DMS 273 (cell line): ENCODE data around the gene ZSCAN21.
"Not testable (repeated sequence)": the region's sequence is repeated elsewhere in the genome, so short reads cannot be mapped to it uniquely, and the experiment has no call there.

Experiments used
- DNase-seq: peaks from one replicate; lab custom pipeline; 2025; ENCODE audit not compliant: unreplicated experiment; lab: John Stamatoyannopoulos, UW

Gene ZSCAN21

DNA sequence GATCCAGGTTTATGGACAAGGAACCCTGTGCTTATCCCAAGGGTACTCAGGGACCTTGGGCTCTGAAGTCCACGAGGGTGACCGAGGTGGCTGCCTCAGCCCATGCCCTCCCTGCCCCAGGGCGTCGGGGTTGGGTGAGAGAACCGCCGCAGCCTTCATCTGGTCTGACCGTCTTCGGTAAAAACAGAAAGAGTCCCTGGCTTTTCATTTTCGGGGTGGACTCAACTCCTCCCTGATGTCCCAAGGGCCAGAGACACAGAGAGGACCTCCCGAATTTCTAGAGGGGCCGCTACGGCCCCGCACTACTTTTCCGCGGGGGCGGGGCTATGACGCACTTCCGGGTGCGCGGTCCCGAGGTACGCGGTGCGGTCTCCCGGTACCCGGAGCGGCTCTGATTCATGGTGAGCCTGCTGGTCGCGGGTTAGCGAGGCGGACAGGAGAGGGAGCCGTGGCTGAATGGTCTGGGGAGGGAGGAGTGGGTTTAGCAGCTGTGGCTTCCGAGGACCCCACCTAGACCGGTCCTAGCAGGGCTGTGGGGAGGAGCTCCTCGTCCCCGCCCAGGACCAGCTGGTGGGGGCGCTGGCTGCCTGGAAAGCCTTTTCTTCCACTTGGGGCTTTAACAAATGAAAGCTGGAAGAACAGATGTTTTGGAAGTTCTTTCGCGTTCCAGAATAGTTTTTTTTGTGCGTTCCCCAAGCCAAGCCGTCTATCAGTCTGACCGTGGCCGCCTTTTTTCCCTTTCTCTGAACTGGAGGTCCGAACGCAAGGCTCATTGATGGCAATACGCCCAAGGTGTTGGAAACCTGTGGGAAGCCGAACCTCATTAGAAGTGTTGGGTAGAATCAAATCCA, at the start of gene ZSCAN21:
Gene ZSCAN21 (plus strand): TSS at position 334 of the 851 bp plus-strand sequence. CDS start 7,233 bp downstream, outside the sequence.
- DNase-seq: peak; percentile 95

DNA sequence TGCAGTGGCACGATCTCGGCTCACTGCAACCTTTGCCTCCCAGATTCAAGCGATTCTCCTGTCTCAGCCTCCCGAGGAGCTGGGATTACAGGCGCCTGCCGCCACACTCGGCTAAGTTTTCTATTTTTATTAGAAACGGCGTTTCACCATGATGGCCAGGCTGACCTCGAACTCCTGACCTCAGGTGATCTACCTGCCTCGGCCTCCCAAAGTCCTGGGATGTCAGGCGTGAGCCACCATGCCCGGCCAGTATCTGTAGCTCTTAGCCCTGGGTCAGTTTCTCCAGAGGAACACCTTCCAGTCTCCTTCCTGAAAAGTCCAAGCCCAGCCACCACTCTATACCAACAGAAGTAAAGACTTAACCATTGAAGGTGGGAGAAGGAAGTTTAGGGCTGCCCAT, 49.3 kb upstream of the ZSCAN21 start:
- DNase-seq: no peak

DNA sequence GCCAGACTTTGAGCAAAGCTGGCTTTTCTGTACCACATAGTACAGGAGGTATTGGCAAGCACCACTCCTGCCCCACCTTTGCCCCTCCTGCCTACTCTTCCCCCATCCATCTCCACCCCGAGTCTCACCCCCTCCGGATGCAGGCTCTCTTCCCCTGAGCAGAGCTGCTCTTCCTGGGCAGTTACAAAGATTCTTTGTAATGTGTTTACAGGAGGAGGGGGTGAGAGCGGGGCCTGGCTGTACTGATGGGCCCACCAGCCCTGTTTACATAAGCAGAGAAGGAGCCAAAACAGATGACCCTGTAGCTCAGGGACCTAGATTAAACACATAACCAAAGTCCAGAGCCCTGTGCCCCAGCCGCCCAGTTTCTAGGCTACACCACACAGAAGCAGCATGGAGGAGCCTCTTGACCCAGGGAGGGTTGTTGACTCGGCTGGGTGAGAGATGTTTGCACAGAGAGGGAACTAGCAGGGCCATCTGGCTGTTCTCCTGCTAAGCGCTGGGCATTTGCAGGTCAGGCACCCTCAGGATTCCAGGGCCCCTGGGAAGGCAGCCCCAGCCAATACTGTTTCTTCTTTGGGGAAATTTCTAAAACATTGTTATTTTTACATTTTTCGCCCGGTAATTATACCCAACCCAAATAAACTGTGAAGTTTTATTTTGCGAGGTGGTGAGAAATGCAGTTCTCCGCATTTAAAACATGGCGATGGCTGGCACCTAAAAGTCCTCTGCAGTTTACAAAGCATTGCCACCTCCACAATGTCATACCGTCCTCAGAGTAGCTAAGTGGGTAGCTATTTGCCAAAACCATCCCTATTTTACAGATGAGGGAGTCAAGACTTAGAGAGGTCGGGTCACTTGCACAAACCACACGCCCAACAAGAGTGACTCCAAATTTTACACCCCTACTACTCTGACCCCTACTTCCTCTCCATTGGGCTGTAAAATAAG, 45.6 kb upstream of the ZSCAN21 start:
- peak; percentile 48 for DNase-seq

DNA sequence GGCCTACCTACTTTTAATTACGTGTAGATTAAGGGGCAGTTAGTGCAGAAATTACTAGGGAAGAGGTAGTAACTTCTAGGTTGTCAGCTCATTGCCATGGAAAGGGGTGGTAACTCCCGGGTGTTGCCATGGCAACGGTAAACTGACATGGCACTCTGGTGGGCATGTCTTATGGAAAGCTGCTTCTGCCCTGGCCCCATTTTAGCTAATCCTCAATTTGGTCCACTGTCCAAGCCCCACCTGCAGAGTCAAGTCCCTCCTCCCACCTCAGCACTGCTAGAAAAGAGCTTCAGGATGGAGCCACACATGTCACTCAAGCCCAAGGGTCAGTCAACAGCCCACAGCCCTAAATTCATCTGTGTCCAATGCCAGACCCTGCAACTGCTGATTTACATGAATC, 41.7 kb upstream of the ZSCAN21 start:
- peak; percentile 64 for DNase-seq

DNA sequence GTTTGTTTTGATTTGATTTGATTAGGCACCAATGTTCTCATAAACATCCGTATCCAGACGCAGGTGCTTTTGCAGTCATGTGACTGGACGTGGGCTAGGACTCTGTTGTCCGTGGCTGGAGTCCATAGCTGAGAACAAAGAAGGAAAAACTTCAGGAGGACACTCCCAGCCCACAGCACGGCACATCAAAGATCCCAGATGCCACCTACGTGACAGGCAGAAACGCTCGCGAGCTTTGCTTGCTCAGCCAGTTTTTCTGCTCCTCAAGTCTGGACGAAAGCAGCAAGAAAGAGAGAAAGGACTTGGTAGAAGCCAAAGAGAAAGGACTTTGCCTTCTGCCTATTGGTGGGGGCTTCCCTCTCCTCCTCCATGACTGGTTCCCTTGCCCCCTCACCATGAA, 41.0 kb upstream of the ZSCAN21 start:
- peak; percentile 22 for DNase-seq

DNA sequence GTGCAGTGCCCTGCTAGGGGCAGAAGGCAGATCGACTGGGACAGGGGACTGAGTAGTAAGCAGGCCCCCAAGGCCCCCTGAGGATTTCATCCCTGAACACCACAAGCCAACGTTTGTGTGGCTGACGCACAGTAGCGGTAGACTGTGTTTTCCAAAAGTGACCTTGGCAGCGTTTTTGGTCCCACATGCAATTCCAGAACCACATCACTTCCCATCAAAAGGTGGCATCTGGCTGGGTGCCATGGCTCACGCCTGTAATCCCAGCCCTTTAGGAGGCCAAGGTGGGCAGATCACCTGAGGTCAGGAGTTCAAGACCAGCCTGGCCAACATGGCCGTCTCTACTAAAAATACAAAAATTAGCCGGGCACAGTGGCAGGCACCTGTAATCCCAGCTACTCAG, 39.6 kb upstream of the ZSCAN21 start:
- not testable (repeated sequence) for DNase-seq

DNA sequence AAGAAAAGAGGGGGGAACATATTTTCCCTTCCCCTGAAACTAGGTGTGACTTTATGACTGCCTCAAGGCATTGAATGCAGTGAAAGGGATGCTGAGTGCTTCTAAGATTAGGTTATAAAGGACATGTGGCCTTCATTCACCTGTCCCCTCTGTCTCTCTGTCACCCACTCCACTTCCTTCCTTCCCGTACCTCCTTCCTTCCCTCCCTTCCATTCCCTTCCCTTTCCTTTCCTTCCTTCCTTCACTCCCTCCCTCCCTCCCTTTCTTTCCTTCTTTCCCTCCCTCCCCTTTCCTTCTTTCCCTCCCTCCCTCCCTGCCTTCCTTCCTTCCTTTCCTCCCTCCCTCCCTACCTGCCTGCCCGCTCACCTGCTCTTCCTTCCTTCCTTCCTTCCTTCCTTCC, 38.7 kb upstream of the ZSCAN21 start:
- no peak for DNase-seq

DNA sequence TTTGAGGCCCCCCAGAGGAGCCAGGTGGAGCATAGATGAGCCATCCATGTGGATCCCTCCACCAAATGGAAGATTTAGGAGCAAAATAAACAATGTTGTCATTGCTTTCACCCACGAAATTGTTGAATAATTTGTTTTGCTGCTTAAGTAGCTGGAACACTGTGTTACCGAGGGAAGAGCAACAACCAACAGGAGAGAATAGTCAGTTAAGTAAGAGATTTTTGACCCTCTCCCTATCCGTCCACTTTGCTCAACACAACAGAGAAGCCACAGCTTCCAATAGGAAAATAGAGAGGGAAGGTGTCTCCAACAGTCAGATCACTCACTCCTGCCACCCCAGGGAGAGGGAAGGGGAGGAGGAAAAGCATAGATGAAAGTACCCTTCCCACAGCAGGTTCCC, 38.1 kb upstream of the ZSCAN21 start:
- DNase-seq: no peak

DNA sequence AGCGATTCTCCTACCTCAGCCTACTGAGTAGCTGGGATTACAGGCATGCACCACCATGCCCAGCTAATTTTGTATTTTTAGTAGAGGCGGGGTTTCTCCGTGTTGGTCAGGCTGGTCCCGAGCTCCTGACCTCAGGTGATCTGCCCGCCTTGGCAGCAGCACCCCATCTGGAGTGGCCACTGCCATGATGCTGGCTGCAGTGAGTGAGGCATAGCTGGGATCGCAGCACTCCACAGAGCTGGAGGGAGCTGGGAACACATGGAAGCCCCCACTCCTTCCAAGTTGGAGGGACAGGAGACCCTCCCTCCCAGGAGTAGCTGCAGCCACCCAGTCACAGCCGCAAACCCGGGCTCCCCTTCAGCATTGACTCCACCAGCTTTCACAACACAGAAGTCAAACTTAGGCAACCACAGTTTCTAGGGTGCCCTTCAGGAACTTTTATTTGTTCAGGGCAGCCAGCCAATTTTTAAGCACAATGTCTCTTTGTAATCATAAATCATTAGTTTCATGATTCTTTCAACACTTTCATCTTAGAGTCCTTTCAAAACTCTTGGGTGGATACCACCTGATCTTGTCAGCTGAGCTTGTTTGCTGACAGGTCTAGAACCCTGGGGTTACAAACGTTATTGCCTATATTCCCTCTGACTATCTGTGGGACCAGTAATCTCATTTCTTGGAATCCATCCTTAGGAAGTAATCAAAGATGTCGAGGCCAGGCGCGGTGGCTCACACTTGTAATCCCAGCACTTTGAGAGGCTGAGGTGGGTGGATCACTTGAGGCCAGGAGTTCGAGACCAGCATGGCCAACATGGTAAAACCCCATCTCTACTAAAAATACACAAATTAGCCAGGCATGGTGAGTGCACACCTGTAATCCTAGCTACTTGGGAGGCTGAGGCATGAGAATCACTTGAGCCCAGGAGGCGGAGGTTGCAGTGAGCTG, 36.9 kb upstream of the ZSCAN21 start:
- DNase-seq: not testable (repeated sequence)

DNA sequence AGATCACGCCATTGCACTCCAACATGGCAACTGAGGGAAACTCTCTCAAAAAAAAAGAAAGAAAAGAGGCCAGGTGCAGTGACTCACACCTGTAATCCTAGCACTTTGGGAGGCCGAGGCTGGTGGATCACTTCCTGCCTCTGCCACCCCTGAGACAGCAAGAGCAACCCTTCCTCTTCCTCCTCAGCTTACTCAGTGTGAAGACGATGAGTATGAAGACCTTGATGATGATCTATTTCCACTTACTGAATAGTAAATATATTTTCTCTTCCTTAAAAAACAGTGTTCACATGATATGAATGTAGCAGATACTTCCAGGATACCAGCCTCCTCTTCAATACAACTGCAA, 36.3 kb upstream of the ZSCAN21 start:
- DNase-seq: no peak

DNA sequence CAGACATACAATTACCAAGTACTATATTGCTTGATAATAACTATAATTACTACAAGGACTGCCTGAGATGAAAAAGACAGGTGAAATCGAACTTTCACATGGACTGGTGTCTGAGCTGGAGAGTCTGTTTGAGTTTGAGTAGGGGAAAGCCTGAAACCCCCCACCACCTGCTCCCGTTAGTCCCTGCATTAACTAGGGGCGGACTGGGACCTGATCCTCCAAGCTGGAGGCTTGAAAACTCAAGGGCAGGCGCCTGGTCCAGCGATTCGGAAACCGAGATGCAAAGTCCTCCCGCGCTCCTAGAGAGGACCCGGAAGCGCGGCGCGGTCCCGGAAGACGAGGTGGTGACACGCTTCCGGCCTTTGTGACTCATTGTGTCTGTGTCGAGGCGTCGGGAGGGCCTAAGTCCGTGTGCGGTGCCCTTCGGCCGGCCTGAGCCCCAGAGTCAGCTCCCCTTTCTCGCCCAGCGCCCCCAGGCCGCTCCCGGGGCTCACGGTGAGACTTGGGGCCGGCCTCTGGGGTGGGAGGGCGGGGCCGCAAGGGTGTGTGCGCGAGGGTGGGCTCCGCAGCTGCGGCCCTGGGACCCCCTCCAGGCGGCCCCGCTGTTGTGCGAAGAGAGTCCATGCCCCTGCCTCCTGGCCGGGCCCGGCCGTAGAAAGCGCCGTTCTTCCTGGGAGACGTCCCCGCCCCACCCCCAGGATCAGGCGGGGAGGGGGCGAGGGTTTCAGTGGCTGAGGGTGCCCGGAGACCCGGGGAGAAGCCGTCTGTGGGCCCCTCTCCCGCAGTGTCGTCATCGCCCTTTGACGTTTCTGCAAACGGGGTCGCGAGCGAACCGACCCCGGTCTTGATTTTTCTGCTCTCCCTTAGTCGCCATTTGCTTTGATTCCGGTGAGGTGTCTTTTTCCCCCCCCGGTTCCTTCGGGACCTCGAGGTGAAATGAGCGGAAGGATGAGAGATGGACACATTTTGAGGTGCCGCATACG, 34.1 kb upstream of the ZSCAN21 start, which contains the start of gene ZKSCAN1:
Gene ZKSCAN1 (plus strand): TSS at position 365 of the 983 bp plus-strand sequence. CDS start 7,911 bp downstream, outside the sequence.
- peak; percentile 99 for DNase-seq

DNA sequence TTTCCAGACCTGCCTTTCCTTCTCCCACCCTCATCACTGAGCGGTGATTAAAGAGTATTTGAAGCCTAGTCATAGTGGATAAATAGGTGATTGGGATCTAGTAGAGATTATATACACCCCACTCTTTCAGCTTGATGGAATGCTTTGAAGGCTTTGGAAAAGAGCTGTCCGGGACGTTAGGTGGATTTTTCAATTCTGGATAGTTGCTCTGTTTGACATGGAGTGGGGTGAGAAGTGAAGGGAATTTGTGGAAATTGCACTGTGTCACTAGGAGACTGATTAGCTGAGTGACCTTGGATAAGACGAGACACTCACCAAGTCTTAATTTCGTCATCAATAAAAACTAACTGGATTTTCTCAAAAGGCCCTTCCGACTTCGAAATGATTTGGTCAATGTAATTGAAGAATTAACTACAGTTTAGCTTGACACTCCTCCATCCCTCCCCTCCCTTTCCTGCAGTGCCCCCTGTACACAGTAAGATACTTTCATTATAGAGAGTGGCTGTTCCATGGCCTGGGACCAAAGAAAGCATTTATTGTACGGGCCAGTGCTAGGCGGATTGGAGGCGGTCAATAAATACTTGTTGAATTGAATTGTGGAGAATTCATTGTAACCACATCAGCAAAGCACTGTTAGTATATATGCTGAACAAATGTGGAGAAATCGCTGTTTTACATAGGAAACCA, 33.2 kb upstream of the ZSCAN21 start:
- DNase-seq: peak; percentile 32

DNA sequence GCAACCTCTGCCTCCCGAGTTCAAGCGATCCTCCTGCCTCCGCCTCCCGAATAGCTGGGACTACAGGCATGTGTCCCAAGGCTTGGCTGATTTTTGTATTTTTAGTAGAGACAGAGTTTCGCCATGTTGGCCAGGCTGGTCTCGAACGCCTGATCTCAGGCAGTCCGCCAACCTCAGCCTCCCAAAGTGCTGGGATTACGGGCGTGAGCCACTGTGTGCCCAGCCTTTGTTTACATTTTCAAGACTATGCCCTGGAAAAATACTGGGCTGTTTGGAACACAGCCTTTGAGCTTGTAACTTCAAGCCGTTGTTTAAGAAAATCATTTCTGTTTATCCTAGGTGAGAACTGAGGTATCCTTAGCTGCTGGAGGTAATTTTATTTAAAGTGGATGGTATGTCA, 32.3 kb upstream of the ZSCAN21 start:
- DNase-seq: no peak

DNA sequence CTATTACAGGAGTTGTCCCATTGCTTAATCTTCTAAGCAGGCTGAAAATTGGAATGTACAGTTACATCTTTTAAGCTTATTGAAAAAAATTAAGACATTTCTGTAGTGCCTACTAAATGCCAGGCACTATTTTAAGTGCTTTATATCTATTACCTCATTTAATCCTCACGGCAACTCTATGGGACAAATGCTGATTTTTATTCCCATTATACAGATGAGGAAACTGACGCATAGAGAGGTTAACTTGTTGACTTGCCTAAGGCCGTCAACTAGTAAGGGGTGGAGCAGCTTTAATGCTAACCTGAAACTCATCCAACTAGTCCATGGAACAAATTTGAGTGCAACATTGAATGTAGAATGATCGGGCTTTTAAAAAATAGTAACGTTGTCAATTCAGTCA, 31.7 kb upstream of the ZSCAN21 start:
- no peak for DNase-seq

DNA sequence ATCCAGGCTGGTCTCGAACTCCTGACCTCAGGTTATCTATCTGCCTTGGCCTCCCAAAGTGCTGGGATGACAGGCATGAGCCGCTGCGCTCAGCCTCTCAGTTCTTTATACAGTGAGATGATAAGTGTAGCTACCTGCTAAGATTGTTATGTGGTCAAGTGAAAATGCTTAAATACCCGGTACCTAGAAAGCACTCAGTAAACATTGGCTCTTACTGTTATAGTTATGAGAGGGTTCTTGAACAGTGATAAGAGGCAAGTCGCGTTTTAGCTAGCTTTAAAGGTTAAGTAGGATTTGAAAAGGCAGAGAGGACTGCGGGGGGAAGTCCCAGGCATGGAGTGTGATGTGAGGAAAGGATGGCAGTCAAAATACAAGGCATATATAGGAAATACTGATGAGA, 29.7 kb upstream of the ZSCAN21 start:
- DNase-seq: no peak

DNA sequence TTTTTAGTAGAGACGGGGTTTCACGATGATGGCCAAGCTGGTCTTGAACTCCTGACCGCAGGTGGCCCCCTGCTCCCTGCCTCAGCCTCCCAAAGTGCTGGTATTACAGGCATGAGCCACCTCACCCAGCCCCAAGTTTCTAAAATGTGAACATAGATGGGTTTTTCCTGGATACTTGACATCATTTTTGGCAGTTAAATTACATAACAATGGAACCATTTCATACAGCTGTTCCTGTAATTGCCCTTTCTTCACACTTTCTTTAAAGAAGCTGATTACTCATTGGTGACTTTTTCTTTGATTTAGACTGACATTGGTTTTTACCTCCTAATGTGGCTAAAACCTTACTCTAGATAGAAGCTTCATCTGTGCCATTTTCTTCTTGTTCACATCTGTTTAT, 28.3 kb upstream of the ZSCAN21 start:
- no peak for DNase-seq

DNA sequence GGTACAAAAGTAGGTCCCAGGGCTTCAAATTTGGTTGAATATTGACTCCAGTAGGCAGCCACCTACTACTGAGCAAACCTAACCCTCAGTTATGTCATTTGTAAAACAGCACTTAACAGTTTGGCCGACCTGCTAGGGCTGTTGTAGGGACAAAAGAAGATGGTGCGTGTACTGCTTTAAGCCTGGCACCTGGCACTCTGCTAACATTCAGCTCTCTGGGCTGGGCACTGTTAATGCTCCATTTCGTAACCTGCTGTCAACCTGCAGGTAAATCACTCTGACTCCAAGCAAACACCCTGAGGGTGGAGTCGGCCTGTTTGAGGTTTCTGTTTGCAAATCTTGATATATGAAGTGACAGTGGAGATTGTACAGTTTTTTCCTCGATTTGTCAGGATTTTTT, 27.0 kb upstream of the ZSCAN21 start:
- no peak for DNase-seq

DNA sequence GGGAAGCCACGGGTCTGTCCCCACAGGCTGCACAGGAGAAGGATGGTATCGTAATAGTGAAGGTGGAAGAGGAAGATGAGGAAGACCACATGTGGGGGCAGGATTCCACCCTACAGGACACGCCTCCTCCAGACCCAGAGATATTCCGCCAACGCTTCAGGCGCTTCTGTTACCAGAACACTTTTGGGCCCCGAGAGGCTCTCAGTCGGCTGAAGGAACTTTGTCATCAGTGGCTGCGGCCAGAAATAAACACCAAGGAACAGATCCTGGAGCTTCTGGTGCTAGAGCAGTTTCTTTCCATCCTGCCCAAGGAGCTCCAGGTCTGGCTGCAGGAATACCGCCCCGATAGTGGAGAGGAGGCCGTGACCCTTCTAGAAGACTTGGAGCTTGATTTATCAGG, 26.0 kb upstream of the ZSCAN21 start:
- DNase-seq: no peak

DNA sequence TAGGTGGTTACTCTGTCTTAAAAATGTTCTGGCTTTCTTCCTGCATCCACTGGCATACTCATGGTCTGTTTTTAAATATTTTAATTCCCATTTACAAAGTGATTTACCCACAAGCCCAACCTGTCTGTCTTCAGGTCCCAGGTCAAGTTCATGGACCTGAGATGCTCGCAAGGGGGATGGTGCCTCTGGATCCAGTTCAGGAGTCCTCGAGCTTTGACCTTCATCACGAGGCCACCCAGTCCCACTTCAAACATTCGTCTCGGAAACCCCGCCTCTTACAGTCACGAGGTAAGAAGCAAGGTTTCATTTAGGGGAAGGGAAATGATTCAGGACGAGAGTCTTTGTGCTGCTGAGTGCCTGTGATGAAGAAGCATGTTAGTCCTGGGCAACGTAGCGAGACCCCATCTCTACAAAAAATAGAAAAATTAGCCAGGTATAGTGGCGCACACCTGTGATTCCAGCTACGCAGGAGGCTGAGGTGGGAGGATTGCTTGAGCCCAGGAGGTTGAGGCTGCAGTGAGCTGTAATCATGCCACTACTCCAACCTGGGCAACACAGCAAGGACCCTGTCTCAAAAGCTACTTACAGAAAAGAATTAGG, 25.5 kb upstream of the ZSCAN21 start:
- DNase-seq: no peak
